ENCODE results near the gene EDC4. TPM values are rescaled to one million over a fixed set of nuclear protein-coding genes. Genes with fewer than 3 reads are reported as not detected.

EDC4 gene
- total RNA-seq, 1 experiment from 2014 or later = 100 TPM

DNA sequence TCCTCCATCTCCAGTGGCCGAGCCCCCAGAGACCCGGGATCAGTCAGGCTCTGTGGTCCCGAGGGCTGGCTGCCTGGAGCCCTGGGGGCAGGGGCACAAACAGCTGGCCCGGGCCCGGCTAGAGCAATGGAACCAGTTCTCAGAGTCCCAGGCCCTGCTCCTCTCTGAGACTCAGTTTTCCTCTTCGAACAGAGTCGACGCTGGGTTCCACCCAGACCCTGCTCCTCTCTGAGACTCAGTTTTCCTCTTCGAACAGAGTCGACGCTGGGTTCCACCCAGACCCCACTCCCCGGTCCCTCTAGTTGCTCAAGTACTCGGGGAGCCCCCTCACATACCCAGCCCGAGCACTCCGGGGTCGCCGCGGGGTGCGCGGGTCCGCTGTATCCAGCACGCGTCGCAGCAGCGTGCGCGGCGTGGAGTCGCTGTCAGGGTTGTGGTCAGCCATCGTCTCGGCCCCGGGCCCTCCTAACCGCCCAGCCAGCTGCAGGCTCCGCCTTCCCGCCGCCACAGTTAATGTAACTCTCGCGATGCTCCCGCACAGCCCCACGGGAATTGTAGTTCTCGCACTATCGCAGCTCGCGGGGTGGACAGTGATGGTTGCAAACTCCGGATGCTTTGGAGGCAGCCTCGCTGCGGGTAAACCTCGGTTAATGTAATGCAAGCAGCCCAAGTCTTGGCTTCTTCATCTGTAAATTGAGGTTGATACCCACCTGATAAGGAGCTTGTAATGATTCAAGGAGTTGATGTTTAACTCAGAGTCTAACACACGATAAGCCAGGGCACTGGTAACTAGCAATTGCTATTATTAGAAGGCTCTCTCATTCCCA lies 39.2 kb upstream of the EDC4 start:
- ChIA-PET RAD21 (ENCODE audit: low non-redundant PET in 1 of 2, low total read pairs in 2 of 2, uncharacterized antibody in 2 of 2, unreplicated experiment in 2 of 2) (interaction anchor here in 1 of 2 experiments (0.6 kb wide), 1 partner anchor 240 kb away, joined by 4 read pairs; no protein-coding TSS in a partner anchor), CTCF (interaction anchor here (1.8 to 4.0 kb wide), 2 partner anchors 17 to 313 kb away, joined by 4 to 31 read pairs; no protein-coding TSS in a partner anchor), POLR2A (interaction anchor here (0.7 to 1.6 kb wide), 4 partner anchors 11 to 27 kb away, joined by 3 to 7 read pairs (median 4); partner anchors contain the start of genes NUTF2, RANBP10 and TSNAXIP1)
- H3K4me3 ChIP-seq (replicated peaks in 1 of 2; ENCODE audit: low read depth in 1 of 2, low read length in 2 of 2) = peak overlapping the region; percentile 90 to 93
- peaks cover 11% of the 10 kb centered on the region for H3K79me2 ChIP-seq (ENCODE audit: insufficient read depth, low read length)
- H3K9ac ChIP-seq (ENCODE audit: low read length) = peak overlapping the region; percentile 89
- BruUV-seq (replicated peaks) = TSS peak; percentile 66
- peak; percentile 69 for DNase-seq (ENCODE audit: low read depth, low spot score)
- H2AFZ ChIP-seq (ENCODE audit: low read depth, low read length, poor library complexity, severe bottlenecking) = peak overlapping the region; percentile 87
- H3K4me1 ChIP-seq (ENCODE audit: control insufficient read depth in 1 of 2, insufficient read depth in 2 of 2, low read length in 2 of 2) = peaks cover 3 to 13% of the 10 kb centered on the region in 2 experiments; a peak in 3 of 4 replicates
- H3K27me3 ChIP-seq (ENCODE audit: insufficient read depth, low read length) = no peaks in the 10 kb centered on the region
- H3K36me3 ChIP-seq (ENCODE audit: control insufficient read depth in 1 of 2, insufficient read depth in 2 of 2, low read length in 2 of 2) = peaks cover 16 to 24% of the 10 kb centered on the region in 2 experiments; a peak in 3 of 4 replicates
- H3K9me2 ChIP-seq (ENCODE audit: insufficient read depth) = no peaks in the 10 kb centered on the region
- H3K9me3 ChIP-seq (ENCODE audit: control insufficient read depth in 1 of 2, insufficient read depth in 1 of 2, low read depth in 1 of 2, low read length in 2 of 2) = no peaks in the 10 kb centered on the region
- peak; percentile 99 for ATAC-seq
- peak overlapping the region; percentile 23 for H3K27ac ChIP-seq (ENCODE audit: low read depth, low read length)
- intact Hi-C loops (cut with micrococcal nuclease) = no loop called here
- H3K4me2 ChIP-seq (ENCODE audit: low read length) = peak overlapping the region; percentile 99
- no peaks in the 10 kb centered on the region for H4K20me1 ChIP-seq (ENCODE audit: insufficient read depth)
- no peak for TF ChIP-seq CBX3 (IDR thresholded peaks at IDR 0.05; ENCODE audit: low read depth)
- TF ChIP-seq SIN3A (IDR thresholded peaks at IDR 0.05; ENCODE audit: low read depth) = peak; percentile 88
- TF ChIP-seq POLR2A (IDR thresholded peaks at IDR 0.05; ENCODE audit: borderline replicate concordance, extremely low read depth, insufficient read depth, insufficient read length) = peak; percentile 75
- no peak for TF ChIP-seq JUND (IDR thresholded peaks at IDR 0.05)
- peak; percentile 18 for TF ChIP-seq TCF7L2 (IDR thresholded peaks at IDR 0.05; ENCODE audit: borderline replicate concordance, extremely low read depth, insufficient read depth, insufficient read length)
- TF ChIP-seq, protein P1, sequence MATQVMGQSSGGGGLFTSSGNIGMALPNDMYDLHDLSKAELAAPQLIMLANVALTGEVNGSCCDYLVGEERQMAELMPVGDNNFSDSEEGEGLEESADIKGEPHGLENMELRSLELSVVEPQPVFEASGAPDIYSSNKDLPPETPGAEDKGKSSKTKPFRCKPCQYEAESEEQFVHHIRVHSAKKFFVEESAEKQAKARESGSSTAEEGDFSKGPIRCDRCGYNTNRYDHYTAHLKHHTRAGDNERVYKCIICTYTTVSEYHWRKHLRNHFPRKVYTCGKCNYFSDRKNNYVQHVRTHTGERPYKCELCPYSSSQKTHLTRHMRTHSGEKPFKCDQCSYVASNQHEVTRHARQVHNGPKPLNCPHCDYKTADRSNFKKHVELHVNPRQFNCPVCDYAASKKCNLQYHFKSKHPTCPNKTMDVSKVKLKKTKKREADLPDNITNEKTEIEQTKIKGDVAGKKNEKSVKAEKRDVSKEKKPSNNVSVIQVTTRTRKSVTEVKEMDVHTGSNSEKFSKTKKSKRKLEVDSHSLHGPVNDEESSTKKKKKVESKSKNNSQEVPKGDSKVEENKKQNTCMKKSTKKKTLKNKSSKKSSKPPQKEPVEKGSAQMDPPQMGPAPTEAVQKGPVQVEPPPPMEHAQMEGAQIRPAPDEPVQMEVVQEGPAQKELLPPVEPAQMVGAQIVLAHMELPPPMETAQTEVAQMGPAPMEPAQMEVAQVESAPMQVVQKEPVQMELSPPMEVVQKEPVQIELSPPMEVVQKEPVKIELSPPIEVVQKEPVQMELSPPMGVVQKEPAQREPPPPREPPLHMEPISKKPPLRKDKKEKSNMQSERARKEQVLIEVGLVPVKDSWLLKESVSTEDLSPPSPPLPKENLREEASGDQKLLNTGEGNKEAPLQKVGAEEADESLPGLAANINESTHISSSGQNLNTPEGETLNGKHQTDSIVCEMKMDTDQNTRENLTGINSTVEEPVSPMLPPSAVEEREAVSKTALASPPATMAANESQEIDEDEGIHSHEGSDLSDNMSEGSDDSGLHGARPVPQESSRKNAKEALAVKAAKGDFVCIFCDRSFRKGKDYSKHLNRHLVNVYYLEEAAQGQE (IDR thresholded peaks at IDR 0.05; ENCODE audit: low read depth) = no peak
- peak; percentile 91 for TF ChIP-seq POLR2AphosphoS5 (IDR thresholded peaks at IDR 0.05; ENCODE audit: low read depth, low read length)
- no peak for TF ChIP-seq EZH2 (IDR thresholded peaks at IDR 0.05)
- TF ChIP-seq RAD21 (IDR thresholded peaks at IDR 0.05; ENCODE audit: low read depth) = no peak
- peak; percentile 53 for TF ChIP-seq SP1 (IDR thresholded peaks at IDR 0.05; ENCODE audit: low read depth)
- TF ChIP-seq CEBPB (IDR thresholded peaks at IDR 0.05; ENCODE audit: low read depth) = no peak
- TF ChIP-seq YY1 (IDR thresholded peaks at IDR 0.05; ENCODE audit: extremely low read depth, insufficient replicate concordance, low read depth, low read length) = peak; percentile 88
- peak; percentile 46; the same call in 1 of the 2 replicates for TF ChIP-seq ZFX (IDR thresholded peaks at IDR 0.05)
- TF ChIP-seq ZNF274 (IDR thresholded peaks at IDR 0.05; ENCODE audit: low read depth, low read length) = no peak
- TF ChIP-seq ZBTB33 (IDR thresholded peaks at IDR 0.05; ENCODE audit: extremely low read depth, insufficient replicate concordance, low read length) = peak; percentile 98
- TF ChIP-seq, protein P2, sequence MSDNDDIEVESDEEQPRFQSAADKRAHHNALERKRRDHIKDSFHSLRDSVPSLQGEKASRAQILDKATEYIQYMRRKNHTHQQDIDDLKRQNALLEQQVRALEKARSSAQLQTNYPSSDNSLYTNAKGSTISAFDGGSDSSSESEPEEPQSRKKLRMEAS (IDR thresholded peaks at IDR 0.05) = peak; percentile 74; the same call in 1 of the 2 replicates
- TF ChIP-seq FOSL1 (IDR thresholded peaks at IDR 0.05; ENCODE audit: low read depth) = no peak
- TF ChIP-seq CTCF (IDR thresholded peaks at IDR 0.05 in 2 of 3, conservative IDR thresholded peaks at IDR 0.05 in 1 of 3; ENCODE audit: borderline replicate concordance in 1 of 3, insufficient read depth in 1 of 3, low read depth in 2 of 3, low read length in 2 of 3) = no peak
